CD14-positive monocyte (primary cell): ENCODE measurements around the gene CEP112. TPM values are rescaled to one million over a fixed set of nuclear protein-coding genes. Genes with fewer than 3 reads are reported as not detected.

Source experiments
- DNase-seq, 3 donors: peaks; one replicate each; pipeline ENCODE4 v3.0.0-alpha.2; 2011 to 2022
- H2AFZ ChIP-seq: 2 replicates; pipeline ENCODE4 v1.6.0; 2012; ENCODE audit warnings: mild to moderate bottlenecking, low read depth, low read length, inconsistent platforms; ENCODE audit not compliant: insufficient read depth, poor library complexity, severe bottlenecking
- H3K27ac ChIP-seq, 2 donors: 1 replicate in 1 of 2; 2 replicates in 1 of 2; pipeline ENCODE4 v1.5.1; 2012 to 2013; ENCODE audit warnings: low read length in 2 of 2, control low read depth in 1 of 2, inconsistent platforms in 1 of 2, low read depth in 1 of 2, mild to moderate bottlenecking in 1 of 2
- H3K27me3 ChIP-seq, 2 donors: one replicate each; pipeline versions ENCODE4 v1.6.0 to v1.6.1; 2011 to 2013; ENCODE audit warnings: low read length in 2 of 2; ENCODE audit not compliant: control insufficient read depth in 2 of 2, insufficient read depth in 2 of 2
- H3K36me3 ChIP-seq, 2 donors: replicated peaks in 1 of 2; 1 replicate in 1 of 2; 2 replicates in 1 of 2; pipeline versions ENCODE4 v1.5.1 to v1.6.1; 2012 to 2013; ENCODE audit warnings: low read length in 2 of 2, control low read depth in 1 of 2, inconsistent platforms in 1 of 2, mild to moderate bottlenecking in 1 of 2; ENCODE audit not compliant: insufficient read depth in 2 of 2, control insufficient read depth in 1 of 2
- H3K4me1 ChIP-seq, 2 donors: 1 replicate in 1 of 2; 2 replicates in 1 of 2; pipeline versions ENCODE4 v1.5.1 to v1.6.1; 2012 to 2013; ENCODE audit warnings: low read length in 2 of 2, control low read depth in 1 of 2, inconsistent platforms in 1 of 2, mild to moderate bottlenecking in 1 of 2, moderate library complexity in 1 of 2; ENCODE audit not compliant: insufficient read depth in 2 of 2, control insufficient read depth in 1 of 2
- H3K4me2 ChIP-seq: replicated peaks from 2 replicates; pipeline ENCODE3; 2012; ENCODE audit warnings: low read length, moderate library complexity, mild to moderate bottlenecking; ENCODE audit not compliant: poor library complexity, severe bottlenecking; ENCODE audit errors: extremely low read depth
- H3K4me3 ChIP-seq, 3 experiments: fragments of 200-600 bp in 1 of 3; sonication (generic) in 1 of 3; replicated peaks in 1 of 3; 1 replicate in 2 of 3; 2 replicates in 1 of 3; pipeline ENCODE4 v1.5.1; 2011 to 2013; ENCODE audit warnings: low read length in 3 of 3, mild to moderate bottlenecking in 3 of 3, control low read depth in 2 of 3, low read depth in 2 of 3, inconsistent platforms in 1 of 3, moderate library complexity in 1 of 3
- H3K79me2 ChIP-seq: 2 replicates; pipeline ENCODE4 v1.6.0; 2012; ENCODE audit warnings: mild to moderate bottlenecking, control low read depth, inconsistent platforms, low read length, moderate library complexity; ENCODE audit not compliant: insufficient read depth
- H3K9ac ChIP-seq: 2 replicates; pipeline ENCODE4 v1.6.0; 2017; ENCODE audit warnings: low read length, mild to moderate bottlenecking; ENCODE audit not compliant: insufficient read depth, poor library complexity, severe bottlenecking
- H3K9me3 ChIP-seq, 2 donors: replicated peaks in 1 of 2; 1 replicate in 1 of 2; 2 replicates in 1 of 2; pipeline versions ENCODE4 v1.5.1 to v1.6.1; 2012 to 2013; ENCODE audit warnings: low read length in 2 of 2, control low read depth in 1 of 2; ENCODE audit not compliant: control insufficient read depth in 1 of 2, insufficient read depth in 1 of 2
- H4K20me1 ChIP-seq: 2 replicates; pipeline ENCODE4 v1.6.0; 2012; ENCODE audit warnings: mild to moderate bottlenecking, low read length, control low read depth, moderate library complexity; ENCODE audit not compliant: insufficient read depth
- H3K27ac Mint-ChIP-seq, 7 donors: one replicate each; pipeline ENCODE4 v1.8.0; 2020; ENCODE audit warnings: mild to moderate bottlenecking in 7 of 7, mixed read lengths in 7 of 7, moderate library complexity in 6 of 7, inconsistent platforms in 2 of 7
- H3K27me3 Mint-ChIP-seq, 3 donors: one replicate each; pipeline ENCODE4 v1.8.0; 2021 to 2022; ENCODE audit warnings: low read depth in 3 of 3, mild to moderate bottlenecking in 3 of 3, mixed read lengths in 3 of 3, moderate library complexity in 3 of 3, inconsistent platforms in 1 of 3
- H3K36me3 Mint-ChIP-seq, 2 donors: one replicate each; pipeline ENCODE4 v1.8.0; 2020; ENCODE audit warnings: mixed read lengths in 2 of 2, inconsistent platforms in 1 of 2, mild to moderate bottlenecking in 1 of 2
- H3K4me1 Mint-ChIP-seq: one replicate; pipeline ENCODE4 v1.8.0; 2020; ENCODE audit warnings: mild to moderate bottlenecking, mixed read lengths
- H3K4me3 Mint-ChIP-seq, 2 donors: one replicate each; pipeline ENCODE4 v1.8.0; 2020; ENCODE audit warnings: mild to moderate bottlenecking in 2 of 2, mixed read lengths in 2 of 2, moderate library complexity in 1 of 2
- H3K9me3 Mint-ChIP-seq, 7 donors: one replicate each; pipeline ENCODE4 v1.8.0; 2020 to 2022; ENCODE audit warnings: mixed read lengths in 7 of 7, mild to moderate bottlenecking in 6 of 7, moderate library complexity in 6 of 7, inconsistent platforms in 2 of 7
- WGBS: methylation state at CpG from one replicate; pipeline ENCODE4 v1.1.5; 2013; ENCODE audit warnings: missing lambda C conversion rate; ENCODE audit not compliant: insufficient coverage; 5-methylcytosine and 5-hydroxymethylcytosine counted together
- intact Hi-C, 2 donors: fragments of 100-400 bp; cut with micrococcal nuclease; formaldehyde crosslinking; loops; one replicate each; pipeline versions ENCODE4 v1.15.0 to v1.15.1; 2023
- polyA plus RNA-seq, 3 donors: library from polyadenylated mRNA; depleted of rRNA in 1 of 3; unstranded in 2 of 3; stranded (reverse) in 1 of 3; fragments of 300-500 nt in 2 of 3; fragments of >200 nt in 1 of 3; fragmentation: Illumina TruSeq in 2 of 3; gene quantifications; 1 replicate in 2 of 3; 2 replicates in 1 of 3; pipeline ENCODE4 v1.2.3, GENCODE V29; 2012 to 2021
- TF ChIP-seq, protein P1 (sequence below): fragments of 200-600 bp; IDR thresholded peaks from one replicate; pipeline ENCODE4 v1.8.0; 2022; ENCODE audit warnings: antibody characterized with exemption, mild to moderate bottlenecking

Gene CEP112
- polyA plus RNA-seq, 3 donors = 0.10 TPM; not detected in 2

DNA sequence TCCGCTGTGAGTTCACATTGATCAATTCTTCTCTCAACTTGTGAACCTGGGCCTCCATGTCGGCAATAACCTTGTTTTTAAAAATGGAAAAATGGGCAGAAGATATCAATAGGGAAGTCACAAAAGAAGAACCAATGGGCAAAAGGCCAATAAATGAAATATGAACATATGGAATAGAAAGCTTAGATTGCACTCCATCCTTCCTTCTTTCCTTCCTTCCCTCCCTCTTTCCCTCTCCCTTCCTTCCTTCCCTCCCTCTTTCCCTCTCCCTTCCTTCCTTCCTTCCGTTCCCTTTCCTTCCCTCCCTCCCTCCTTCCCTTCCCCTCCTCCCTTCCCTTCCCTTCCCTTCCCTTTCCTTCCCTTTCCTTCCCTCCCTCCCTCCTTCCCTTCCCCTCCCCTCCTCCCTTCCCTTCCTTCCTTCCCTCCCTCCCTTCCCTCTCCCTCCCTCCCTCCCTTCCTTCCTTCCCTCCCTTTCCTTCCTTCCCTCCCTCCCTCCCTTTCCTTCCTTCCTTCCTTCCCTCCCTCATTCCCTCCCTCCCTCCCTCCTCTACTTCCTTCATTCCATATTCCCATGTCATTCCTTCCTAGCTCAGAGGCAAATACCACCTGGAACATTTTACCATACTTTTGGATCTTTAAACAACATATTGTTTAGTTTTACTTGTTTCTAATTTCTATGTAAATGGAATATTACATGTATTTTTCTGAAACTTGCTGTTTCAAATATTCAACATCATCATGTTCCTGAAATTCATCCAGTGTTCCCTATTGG is 339.8 kb downstream of the CEP112 start:
- H3K27ac ChIP-seq = no peak overlapping the region
- H3K79me2 ChIP-seq = no peaks in the 10 kb centered on the region
- H3K4me1 ChIP-seq = no peaks in the 10 kb centered on the region
- no peaks in the 10 kb centered on the region for H4K20me1 ChIP-seq
- WGBS = 100% methylated on average over 1 of the region's 3 CpGs
- no peaks in the 10 kb centered on the region for H3K4me1 Mint-ChIP-seq
- H3K27ac Mint-ChIP-seq = no peak overlapping the region
- H3K27me3 ChIP-seq = no peaks in the 10 kb centered on the region
- DNase-seq = no peak
- TF ChIP-seq, protein P1, sequence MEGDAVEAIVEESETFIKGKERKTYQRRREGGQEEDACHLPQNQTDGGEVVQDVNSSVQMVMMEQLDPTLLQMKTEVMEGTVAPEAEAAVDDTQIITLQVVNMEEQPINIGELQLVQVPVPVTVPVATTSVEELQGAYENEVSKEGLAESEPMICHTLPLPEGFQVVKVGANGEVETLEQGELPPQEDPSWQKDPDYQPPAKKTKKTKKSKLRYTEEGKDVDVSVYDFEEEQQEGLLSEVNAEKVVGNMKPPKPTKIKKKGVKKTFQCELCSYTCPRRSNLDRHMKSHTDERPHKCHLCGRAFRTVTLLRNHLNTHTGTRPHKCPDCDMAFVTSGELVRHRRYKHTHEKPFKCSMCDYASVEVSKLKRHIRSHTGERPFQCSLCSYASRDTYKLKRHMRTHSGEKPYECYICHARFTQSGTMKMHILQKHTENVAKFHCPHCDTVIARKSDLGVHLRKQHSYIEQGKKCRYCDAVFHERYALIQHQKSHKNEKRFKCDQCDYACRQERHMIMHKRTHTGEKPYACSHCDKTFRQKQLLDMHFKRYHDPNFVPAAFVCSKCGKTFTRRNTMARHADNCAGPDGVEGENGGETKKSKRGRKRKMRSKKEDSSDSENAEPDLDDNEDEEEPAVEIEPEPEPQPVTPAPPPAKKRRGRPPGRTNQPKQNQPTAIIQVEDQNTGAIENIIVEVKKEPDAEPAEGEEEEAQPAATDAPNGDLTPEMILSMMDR = no peak
- H3K9ac ChIP-seq = no peak overlapping the region
- H3K4me3 ChIP-seq = no peak overlapping the region
- no peak overlapping the region for H3K4me2 ChIP-seq
- intact Hi-C loops = no loop called here
- H3K9me3 Mint-ChIP-seq = peaks cover 0 to 8% (median 7%) of the 10 kb centered on the region in 7 donors
- H3K36me3 Mint-ChIP-seq = no peaks in the 10 kb centered on the region
- H3K9me3 ChIP-seq = no peaks in the 10 kb centered on the region
- no peak overlapping the region for H3K4me3 Mint-ChIP-seq
- peaks cover 0 to 3% (median 3%) of the 10 kb centered on the region in 3 donors for H3K27me3 Mint-ChIP-seq
- no peak overlapping the region for H2AFZ ChIP-seq
- H3K36me3 ChIP-seq = no peaks in the 10 kb centered on the region

DNA sequence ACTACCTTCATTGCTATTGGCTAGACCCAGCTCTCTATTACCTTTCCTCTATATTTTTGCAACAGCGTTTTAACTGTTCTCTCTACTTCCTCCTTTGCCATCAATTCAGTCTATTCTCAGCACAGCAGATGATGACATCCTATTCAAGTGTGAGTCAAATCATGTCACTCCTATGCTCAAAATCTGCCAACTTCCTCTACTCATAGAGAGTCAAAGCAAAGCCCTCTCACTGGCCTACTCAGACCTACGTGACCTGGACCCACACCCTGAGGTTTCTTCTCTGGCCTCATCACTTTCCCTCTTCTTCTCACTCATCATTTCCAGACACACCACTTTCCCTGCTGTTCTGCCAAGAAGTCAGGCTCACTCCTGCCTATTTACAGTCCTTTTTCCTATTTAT is 341.4 kb downstream of the CEP112 start:
- Histone ChIP-seq H3K4me2 (no peak overlapping the region), H4K20me1 (no peaks in the 10 kb centered on the region), H3K27ac (no peak overlapping the region), H3K79me2 (no peaks in the 10 kb centered on the region), H2AFZ (no peak overlapping the region), H3K4me3 (no peak overlapping the region), H3K9ac (no peak overlapping the region), H3K36me3 (no peaks in the 10 kb centered on the region), H3K9me3 (no peaks in the 10 kb centered on the region), H3K4me1 (no peaks in the 10 kb centered on the region), H3K27me3 (no peaks in the 10 kb centered on the region)
- DNase-seq = no peak
- Mint-ChIP-seq H3K4me3 (no peak overlapping the region), H3K9me3 (peaks cover 0 to 16% (median 9%) of the 10 kb centered on the region in 7 donors), H3K27me3 (peaks cover 0 to 5% (median 3%) of the 10 kb centered on the region in 3 donors), H3K4me1 (no peaks in the 10 kb centered on the region), H3K27ac (no peak overlapping the region), H3K36me3 (no peaks in the 10 kb centered on the region)
- WGBS = 13% methylated on average over 2 of the region's 2 CpGs
- intact Hi-C loops = no loop called here
- TF ChIP-seq, protein P1 = no peak
